ENCODE measurements around the gene MTHFSD. TPM values are rescaled to one million over a fixed set of nuclear protein-coding genes. Genes with fewer than 3 reads are reported as not detected.

The MTHFSD gene
- total RNA-seq, 3 donors from 2014 or later (not counting 1 experiment from before 2014, with no cell fraction given), result 14.3 to 22.0 (median 16.9) TPM

DNA sequence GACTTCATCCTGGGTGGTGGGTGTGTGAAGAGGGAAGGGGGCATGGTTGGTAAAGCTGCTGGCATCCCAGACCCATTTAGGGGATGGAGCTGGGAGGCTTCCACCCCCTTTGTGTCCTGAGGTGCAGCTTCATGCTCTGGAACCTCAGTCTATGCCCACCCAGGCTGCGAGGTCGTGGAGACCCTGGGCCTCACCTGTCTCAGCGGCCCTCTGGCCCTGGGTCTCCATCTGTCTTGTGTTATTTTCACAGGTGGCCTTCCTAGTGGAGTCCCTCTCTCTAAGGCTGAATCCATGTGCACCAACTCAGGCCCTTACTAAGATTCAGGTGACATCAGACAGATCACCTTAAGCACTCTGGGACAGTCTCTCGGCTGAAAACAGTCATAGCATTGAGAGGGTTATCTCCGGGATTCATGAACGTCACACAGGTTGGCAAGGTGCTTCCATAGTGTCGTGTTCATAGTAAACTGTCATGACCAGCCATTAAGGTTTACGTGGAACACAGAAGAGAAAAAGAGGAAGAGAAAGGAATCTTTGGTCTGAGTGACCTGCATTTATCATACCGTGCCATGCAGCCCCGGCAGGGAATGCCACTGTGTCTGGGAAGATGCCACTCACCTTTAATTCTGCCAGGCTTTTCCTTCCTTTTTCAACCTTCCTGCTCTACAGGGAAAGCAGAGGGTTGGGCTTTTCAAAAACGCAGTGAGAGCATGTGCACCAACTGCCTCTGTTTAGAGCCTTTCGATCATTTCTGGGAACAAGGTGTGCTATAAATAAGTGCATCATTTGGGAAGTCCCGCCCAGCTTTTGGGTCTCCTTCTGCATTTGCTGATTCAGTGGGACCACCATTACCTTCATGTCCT is 18.8 kb upstream of the MTHFSD start:
- H3K9me3 ChIP-seq (ENCODE audit: control insufficient read depth, insufficient read depth, low read length), result no peaks in the 10 kb centered on the region

DNA sequence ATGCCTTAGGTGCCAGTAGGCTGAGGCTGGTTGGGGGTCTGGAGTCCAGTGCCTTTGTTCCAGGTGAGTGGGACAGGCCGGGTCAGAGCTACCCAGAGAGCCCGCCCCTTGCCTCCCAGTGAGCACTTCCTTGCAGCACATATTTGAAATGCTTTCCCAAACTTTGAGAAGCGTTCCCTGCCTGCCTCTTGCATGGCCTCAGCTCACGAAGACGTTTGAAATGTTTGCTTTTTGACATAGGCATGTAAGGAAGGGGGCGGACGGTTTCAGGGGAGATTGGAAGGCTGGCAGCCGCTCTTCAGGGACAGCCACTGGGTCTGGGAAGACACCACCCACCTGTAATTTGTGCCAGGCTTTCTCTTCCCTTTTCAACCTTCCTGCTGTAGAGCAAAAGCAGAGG is 18.2 kb upstream of the MTHFSD start:
- Mint-ChIP-seq H3K27me3 (ENCODE audit: low read depth in 2 of 2) (peaks cover 50 to 60% of the 10 kb centered on the region in 2 donors), H3K9me3 (no peaks in the 10 kb centered on the region), H3K27ac (no peak overlapping the region), H3K4me1 (peaks cover 3 to 7% of the 10 kb centered on the region in 2 donors), H3K36me3 (no peaks in the 10 kb centered on the region), H3K4me3 (no peak overlapping the region)
- peaks cover 12% of the 10 kb centered on the region for H3K4me1 ChIP-seq (ENCODE audit: control insufficient read depth, insufficient read depth, low read length)
- H3K27ac ChIP-seq (ENCODE audit: low read length), result no peak overlapping the region
- WGBS (ENCODE audit: insufficient coverage), result 82% methylated on average over 8 of the region's 8 CpGs
- no peaks in the 10 kb centered on the region for H3K36me3 ChIP-seq (ENCODE audit: control insufficient read depth, insufficient read depth, low read length)
- DNase-seq (no peak), ATAC-seq (no peak)
- no peak overlapping the region for H3K4me3 ChIP-seq (ENCODE audit: low read length)
- TF ChIP-seq, protein P1, sequence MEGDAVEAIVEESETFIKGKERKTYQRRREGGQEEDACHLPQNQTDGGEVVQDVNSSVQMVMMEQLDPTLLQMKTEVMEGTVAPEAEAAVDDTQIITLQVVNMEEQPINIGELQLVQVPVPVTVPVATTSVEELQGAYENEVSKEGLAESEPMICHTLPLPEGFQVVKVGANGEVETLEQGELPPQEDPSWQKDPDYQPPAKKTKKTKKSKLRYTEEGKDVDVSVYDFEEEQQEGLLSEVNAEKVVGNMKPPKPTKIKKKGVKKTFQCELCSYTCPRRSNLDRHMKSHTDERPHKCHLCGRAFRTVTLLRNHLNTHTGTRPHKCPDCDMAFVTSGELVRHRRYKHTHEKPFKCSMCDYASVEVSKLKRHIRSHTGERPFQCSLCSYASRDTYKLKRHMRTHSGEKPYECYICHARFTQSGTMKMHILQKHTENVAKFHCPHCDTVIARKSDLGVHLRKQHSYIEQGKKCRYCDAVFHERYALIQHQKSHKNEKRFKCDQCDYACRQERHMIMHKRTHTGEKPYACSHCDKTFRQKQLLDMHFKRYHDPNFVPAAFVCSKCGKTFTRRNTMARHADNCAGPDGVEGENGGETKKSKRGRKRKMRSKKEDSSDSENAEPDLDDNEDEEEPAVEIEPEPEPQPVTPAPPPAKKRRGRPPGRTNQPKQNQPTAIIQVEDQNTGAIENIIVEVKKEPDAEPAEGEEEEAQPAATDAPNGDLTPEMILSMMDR (IDR thresholded peaks at IDR 0.05), result no peak
- intact Hi-C loops (cut with micrococcal nuclease), result no loop called here
- no peaks in the 10 kb centered on the region for H3K9me3 ChIP-seq (ENCODE audit: control insufficient read depth, insufficient read depth, low read length)
- H3K27me3 ChIP-seq (ENCODE audit: control insufficient read depth, insufficient read depth, low read length), result peaks cover 20% of the 10 kb centered on the region

More for the DNA sequence above, 18.8 kb upstream of the MTHFSD start:
- TF ChIP-seq, protein P1 (IDR thresholded peaks at IDR 0.05), result no peak
- H3K27ac Mint-ChIP-seq, result no peak overlapping the region
- peaks cover 5 to 10% of the 10 kb centered on the region in 2 donors for H3K4me1 Mint-ChIP-seq
- Histone ChIP-seq H3K4me1 (ENCODE audit: control insufficient read depth, insufficient read depth, low read length) (peaks cover 12% of the 10 kb centered on the region), H3K27me3 (ENCODE audit: control insufficient read depth, insufficient read depth, low read length) (peaks cover 21% of the 10 kb centered on the region), H3K4me3 (ENCODE audit: low read length) (no peak overlapping the region), H3K27ac (ENCODE audit: low read length) (no peak overlapping the region), H3K36me3 (ENCODE audit: control insufficient read depth, insufficient read depth, low read length) (no peaks in the 10 kb centered on the region)
- H3K9me3 Mint-ChIP-seq, result no peaks in the 10 kb centered on the region
- no peaks in the 10 kb centered on the region for H3K36me3 Mint-ChIP-seq
- ATAC-seq, result no peak
- no peak overlapping the region for H3K4me3 Mint-ChIP-seq
- intact Hi-C loops (cut with micrococcal nuclease), result no loop called here
- peaks cover 56 to 63% of the 10 kb centered on the region in 2 donors for H3K27me3 Mint-ChIP-seq (ENCODE audit: low read depth in 2 of 2)
- no peak for DNase-seq
- 61% methylated on average over 13 of the region's 13 CpGs for WGBS (ENCODE audit: insufficient coverage)

DNA sequence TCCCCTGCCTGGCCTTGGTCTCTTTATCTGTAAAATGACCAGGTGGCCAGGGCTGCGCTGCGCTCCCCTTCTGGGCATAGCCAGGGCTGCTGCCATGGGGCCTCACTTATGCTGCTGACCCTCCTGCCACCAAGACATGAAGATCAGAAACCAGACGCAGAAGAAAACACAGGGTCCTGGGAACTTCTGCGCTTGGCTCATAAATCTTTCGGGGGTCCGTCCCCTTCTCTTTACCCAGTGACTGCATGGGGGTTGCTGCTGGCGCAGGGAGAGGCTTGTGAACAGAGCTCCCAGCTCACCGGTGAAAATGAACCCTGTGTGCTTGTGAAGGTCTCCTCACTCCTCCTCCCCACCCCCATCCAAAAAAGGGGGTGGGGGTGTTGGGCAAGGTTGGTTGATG is 17.6 kb upstream of the MTHFSD start:
- WGBS (ENCODE audit: insufficient coverage), result 94% methylated on average over 6 of the region's 8 CpGs

More for the DNA sequence above, 17.6 kb upstream of the MTHFSD start:
- TF ChIP-seq, protein P1 (IDR thresholded peaks at IDR 0.05), result no peak
- Mint-ChIP-seq H3K27me3 (ENCODE audit: low read depth in 2 of 2) (peaks cover 44 to 54% of the 10 kb centered on the region in 2 donors), H3K4me1 (peaks cover 0 to 7% of the 10 kb centered on the region in 2 donors), H3K27ac (no peak overlapping the region), H3K4me3 (no peak overlapping the region), H3K9me3 (no peaks in the 10 kb centered on the region), H3K36me3 (no peaks in the 10 kb centered on the region)
- Histone ChIP-seq H3K27ac (ENCODE audit: low read length) (no peak overlapping the region), H3K27me3 (ENCODE audit: control insufficient read depth, insufficient read depth, low read length) (peaks cover 15% of the 10 kb centered on the region), H3K4me3 (ENCODE audit: low read length) (no peak overlapping the region), H3K36me3 (ENCODE audit: control insufficient read depth, insufficient read depth, low read length) (no peaks in the 10 kb centered on the region), H3K9me3 (ENCODE audit: control insufficient read depth, insufficient read depth, low read length) (no peaks in the 10 kb centered on the region), H3K4me1 (ENCODE audit: control insufficient read depth, insufficient read depth, low read length) (peaks cover 12% of the 10 kb centered on the region)
- no peak for ATAC-seq
- DNase-seq, result no peak
- intact Hi-C loops (cut with micrococcal nuclease), result no loop called here
